Hepatocyte (in vitro differentiated cells): Measurements from ENCODE around the gene PRIMA1.

Source experiments
- CTCF ChIP-seq: fragments of 200-600 bp; sonication (generic); IDR thresholded peaks from 2 replicates; pipeline ENCODE4 v1.5.1; 2016; ENCODE audit warnings: antibody characterized with exemption, mild to moderate bottlenecking; ENCODE audit not compliant: poor library complexity
- EZH2 ChIP-seq: fragments of 200-600 bp; sonication (generic); IDR thresholded peaks from 2 replicates; pipeline ENCODE4 v1.6.1; 2016; ENCODE audit warnings: antibody characterized with exemption, mild to moderate bottlenecking, borderline replicate concordance

DNA sequence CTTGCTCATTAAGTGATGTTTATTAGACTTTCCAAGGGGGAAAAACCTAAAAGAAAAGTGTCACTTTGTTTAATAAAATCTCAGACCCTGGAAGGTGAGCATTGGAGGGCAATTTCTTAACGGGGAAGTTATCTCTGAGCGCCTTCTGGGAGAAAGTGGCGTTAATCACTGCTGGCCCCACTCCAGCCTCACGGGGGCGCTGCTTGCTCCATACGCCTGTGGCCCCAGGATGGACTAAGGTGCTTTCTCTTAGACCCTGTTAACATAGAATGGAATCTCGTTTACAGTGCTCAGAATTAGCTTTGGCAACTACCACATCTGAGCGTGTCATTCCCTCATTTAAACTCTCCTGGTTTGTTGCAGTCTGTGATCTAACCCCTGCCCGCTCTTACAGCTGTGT is 16.4 kb upstream of the PRIMA1 start:
- TF ChIP-seq CTCF: no peak
- TF ChIP-seq EZH2: no peak
